WI38 (cell line): ENCODE results near the gene DCAF8L2.
"Not testable (repeated sequence)": the region's sequence is repeated elsewhere in the genome, so short reads cannot be mapped to it uniquely, and the experiment has no call there.

Experiments used
- H3K4me3 ChIP-seq: 2 replicates; pipeline ENCODE4 v1.5.1; 2011; ENCODE audit warnings: low read depth, mild to moderate bottlenecking, control low read depth, low read length
- TF ChIP-seq, protein P1 (sequence below): IDR thresholded peaks from 2 replicates; pipeline ENCODE4 v1.5.1; 2012; ENCODE audit warnings: low read depth, mild to moderate bottlenecking, control low read depth, low read length

DCAF8L2 gene

DNA sequence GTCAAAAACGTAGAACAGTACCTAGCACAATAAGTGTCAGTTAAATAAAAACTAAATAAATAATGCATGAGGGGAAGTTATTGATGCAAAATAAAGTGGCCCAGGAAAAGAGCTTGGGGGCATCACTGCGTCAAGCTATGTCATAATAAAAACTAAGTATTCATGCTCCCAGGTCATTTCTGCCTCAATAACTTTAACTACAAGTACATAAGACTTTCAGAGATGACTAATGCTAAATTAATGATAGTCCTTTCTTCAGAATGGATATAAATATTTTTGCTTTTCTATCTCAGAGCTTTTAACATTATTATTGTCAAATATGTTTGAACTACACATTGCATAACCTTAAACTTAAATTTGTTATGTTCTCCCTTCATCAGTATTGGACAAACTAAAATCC is 125.5 kb downstream of the DCAF8L2 start:
- no peak overlapping the region for H3K4me3 ChIP-seq
- TF ChIP-seq, protein P1, sequence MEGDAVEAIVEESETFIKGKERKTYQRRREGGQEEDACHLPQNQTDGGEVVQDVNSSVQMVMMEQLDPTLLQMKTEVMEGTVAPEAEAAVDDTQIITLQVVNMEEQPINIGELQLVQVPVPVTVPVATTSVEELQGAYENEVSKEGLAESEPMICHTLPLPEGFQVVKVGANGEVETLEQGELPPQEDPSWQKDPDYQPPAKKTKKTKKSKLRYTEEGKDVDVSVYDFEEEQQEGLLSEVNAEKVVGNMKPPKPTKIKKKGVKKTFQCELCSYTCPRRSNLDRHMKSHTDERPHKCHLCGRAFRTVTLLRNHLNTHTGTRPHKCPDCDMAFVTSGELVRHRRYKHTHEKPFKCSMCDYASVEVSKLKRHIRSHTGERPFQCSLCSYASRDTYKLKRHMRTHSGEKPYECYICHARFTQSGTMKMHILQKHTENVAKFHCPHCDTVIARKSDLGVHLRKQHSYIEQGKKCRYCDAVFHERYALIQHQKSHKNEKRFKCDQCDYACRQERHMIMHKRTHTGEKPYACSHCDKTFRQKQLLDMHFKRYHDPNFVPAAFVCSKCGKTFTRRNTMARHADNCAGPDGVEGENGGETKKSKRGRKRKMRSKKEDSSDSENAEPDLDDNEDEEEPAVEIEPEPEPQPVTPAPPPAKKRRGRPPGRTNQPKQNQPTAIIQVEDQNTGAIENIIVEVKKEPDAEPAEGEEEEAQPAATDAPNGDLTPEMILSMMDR, result no peak

DNA sequence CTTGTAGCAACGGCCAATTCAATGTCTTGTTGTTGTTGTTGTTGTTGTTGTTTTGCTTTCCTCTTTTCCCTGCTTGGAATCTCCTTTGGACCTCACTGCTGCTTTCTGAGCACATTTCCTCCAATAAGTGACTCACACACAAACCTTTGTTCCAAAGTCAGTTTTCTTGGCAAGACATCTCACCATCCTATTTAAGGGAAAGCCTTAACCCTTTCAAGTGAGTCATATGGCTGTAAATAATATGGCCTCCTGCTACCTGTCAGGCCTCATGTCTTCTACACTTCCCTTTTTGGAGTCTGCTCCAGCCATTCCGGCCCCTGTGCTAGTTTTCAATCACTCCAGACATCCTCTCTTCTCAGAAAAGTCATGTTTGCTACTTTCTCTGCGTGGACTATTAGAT is 138.1 kb downstream of the DCAF8L2 start:
- no peak overlapping the region for H3K4me3 ChIP-seq
- TF ChIP-seq, protein P1, result no peak

DNA sequence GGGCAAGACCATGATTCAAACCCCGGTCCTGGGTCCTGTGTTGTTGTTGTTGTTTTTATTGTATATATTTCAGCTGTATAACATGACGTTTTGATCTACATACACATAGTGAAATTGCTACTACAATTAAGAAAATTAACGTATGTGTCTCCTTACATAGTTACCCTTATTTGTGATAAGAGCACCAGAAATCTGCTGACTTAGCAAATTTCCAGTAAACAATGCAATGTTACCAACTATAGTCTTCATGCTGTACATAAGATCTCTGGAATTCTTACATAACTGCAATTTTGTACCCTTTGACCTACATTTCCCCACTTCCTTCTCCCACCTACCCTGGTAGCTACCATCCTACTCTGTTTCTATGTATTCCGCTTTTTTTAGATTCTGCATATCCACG is 141.8 kb downstream of the DCAF8L2 start:
- H3K4me3 ChIP-seq, result no peak overlapping the region
- TF ChIP-seq, protein P1, result no peak

DNA sequence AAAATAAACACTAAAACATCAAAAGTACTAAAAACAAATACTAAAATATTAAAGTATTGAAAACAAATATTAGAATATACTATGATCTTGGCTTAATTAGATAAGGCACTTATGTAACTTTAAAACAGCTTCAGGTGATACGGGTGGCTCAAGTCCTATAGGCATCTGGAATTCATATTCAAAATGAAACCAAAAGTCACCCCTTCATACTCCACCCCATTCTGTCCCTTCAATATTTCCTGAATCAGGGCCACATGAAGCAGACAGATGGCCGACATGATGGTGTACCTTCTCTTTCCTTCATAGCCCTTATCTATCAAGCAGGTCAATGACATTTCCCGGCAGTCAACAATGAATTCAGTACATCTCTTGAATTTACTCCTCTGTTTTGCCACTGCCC is 145.8 kb downstream of the DCAF8L2 start:
- H3K4me3 ChIP-seq, result no peak overlapping the region
- TF ChIP-seq, protein P1, result no peak

DNA sequence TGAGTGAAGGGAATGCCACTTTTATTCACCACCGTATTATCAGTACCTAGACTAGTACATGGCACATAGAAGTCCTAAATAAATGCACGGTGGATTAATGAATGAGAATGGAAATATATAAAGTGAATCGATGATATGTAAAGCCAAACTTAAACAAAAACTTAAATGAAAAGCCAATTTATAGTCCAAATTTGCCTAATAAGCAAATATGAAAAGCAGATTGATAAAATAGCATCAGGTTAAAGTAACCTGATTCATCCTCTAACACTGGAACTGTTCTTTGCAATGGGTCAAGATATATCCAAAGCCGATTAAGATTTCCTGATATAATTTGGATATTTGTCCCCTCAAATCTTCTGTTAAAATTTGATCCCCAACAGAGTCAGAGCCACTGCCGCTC is 150.8 kb downstream of the DCAF8L2 start:
- no peak overlapping the region for H3K4me3 ChIP-seq
- TF ChIP-seq, protein P1, result no peak

DNA sequence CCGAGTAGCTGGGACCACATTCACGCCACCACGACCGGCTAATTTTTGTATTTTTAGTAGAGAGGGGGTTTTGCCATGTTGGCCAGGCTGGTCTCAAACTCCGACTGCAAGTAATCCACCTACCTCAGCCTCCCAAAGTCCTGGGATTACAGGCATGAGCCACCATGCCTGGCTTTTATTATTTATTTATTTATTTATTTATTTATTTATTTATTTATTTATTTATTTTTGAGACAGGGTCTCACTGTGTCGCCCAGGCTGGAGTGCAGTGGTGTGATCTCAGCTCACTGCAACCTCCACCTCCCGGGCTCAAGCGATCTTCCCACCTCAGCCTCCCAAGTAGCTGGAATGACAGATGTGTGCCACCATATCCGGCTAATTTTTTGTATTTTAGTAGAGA is 153.4 kb downstream of the DCAF8L2 start:
- not testable (repeated sequence) for H3K4me3 ChIP-seq

DNA sequence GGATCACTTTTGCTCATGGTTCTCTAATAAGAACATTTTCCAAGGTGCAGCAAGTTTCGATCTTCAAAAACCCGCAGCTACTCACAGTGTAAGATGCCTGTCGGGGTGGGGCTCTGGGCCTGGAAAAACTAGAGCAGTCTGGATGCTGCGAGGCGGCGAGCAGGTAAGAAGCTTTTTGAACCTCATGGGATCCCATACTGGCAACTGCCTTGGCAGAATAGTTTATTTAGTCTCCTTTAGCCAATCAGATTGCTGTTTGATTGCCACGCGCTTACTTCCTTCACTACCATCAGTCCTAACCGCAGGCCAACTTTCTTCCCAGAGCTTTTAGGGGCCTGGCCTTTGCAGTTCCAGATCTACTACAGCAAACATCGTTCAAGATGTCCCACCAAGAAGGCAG is 156.4 kb downstream of the DCAF8L2 start:
- no peak overlapping the region for H3K4me3 ChIP-seq
- TF ChIP-seq, protein P1, result no peak

DNA sequence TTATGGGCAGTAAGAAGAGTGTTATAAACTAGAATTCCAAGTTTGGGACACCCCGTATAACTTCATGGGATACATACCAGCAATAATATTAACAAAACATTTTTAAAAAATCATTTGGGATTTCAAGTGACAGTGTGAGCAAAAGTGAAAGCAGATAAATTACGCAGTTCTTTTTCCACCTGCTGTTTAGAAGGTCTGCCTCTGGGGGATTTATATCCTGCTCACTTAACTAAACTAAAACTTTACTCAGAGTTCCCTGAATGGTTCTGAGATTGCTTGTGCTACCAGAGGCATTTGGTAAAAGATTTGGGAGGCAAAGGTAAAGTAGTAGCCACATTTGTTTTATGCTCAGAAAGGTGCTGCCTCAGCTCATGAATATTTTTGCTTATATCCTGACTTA is 160.2 kb downstream of the DCAF8L2 start:
- not testable (repeated sequence) for H3K4me3 ChIP-seq

DNA sequence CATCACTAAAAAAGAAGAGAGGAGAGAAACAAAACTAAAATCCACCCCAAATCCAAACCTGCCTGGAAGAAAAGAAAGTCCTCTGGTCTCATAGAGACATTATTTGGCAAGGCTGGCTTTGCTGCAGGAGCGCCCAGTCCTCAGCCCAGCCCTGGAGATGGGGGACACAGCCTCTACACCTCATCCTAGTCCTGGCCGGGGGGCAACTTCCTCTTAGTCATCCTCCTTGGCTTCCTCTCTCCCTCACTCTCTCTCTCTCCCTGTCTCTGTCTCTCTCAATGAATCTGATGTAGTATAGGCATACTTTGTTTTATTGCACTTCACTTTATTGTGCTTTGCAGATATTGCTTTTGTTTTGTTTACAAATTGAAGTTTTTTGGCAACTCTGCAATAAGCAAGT is 161.8 kb downstream of the DCAF8L2 start:
- TF ChIP-seq, protein P1, result no peak
- no peak overlapping the region for H3K4me3 ChIP-seq
